Keratinocyte (primary cell): ENCODE results near the gene CXADR.

ENCODE experiments used
- CTCF ChIP-seq, 3 experiments: IDR thresholded peaks in 1 of 3; conservative IDR thresholded peaks in 1 of 3; optimal IDR thresholded peaks in 1 of 3; 2 replicates in 2 of 3; 3 replicates in 1 of 3; pipeline versions ENCODE3 to v1.5.1; 2011; ENCODE audit warnings: low read length in 3 of 3, mild to moderate bottlenecking in 3 of 3, moderate library complexity in 2 of 3, control low read depth in 1 of 3, inconsistent platforms in 1 of 3; ENCODE audit not compliant: insufficient read depth in 2 of 3; ENCODE audit errors: extremely low read depth in 1 of 3
- EZH2 ChIP-seq: IDR thresholded peaks from one replicate; pipeline ENCODE4 v1.6.1; 2012; ENCODE audit warnings: inconsistent platforms, mild to moderate bottlenecking, low read length, moderate library complexity

- TF ChIP-seq CTCF (optimal IDR thresholded peaks at IDR 0.05 in 1 of 3, IDR thresholded peaks at IDR 0.05 in 1 of 3, conservative IDR thresholded peaks at IDR 0.05 in 1 of 3; ENCODE audit: extremely low read depth in 1 of 3, insufficient read depth in 2 of 3, low read length in 3 of 3) (no peak), EZH2 (no peak)
Observed at GRCh38 chr21:17597680-17598079, 84.8 kb downstream of the CXADR start.
